HG02852 (cell line): ENCODE results near the gene PBRM1.
"Not testable (repeated sequence)": the region's sequence is repeated elsewhere in the genome, so short reads cannot be mapped to it uniquely, and the experiment has no call there.

Experiments used
- ATAC-seq: cut with Tn5 transposase; IDR thresholded peaks from one replicate; pipeline ENCODE4 v1.9.1; 2021; ENCODE audit warnings: mild to moderate bottlenecking, moderate library complexity; ENCODE audit not compliant: unreplicated experiment

PBRM1 gene

DNA sequence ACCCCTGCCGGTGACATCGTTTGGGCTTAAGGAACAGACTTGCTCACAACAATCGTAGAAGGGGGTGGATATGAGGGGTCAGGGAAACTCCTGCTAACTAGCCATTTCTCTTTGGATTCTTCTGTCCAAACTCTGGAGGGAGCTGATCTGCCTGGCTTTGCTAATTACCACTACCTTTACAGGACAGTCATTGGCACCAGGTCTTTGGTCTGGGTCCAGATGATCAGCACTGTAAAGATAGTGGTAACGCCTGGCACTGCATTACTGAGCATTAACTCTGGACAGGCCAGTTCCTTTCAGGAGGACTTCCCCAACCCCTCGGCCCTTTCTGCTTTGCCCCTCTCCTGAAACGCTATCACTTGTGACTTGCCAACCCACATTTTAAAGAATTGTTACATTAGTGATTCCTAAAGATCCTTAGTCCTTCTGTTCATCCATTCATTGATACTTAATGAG is 148.5 kb downstream of the PBRM1 start:
- no peak for ATAC-seq

DNA sequence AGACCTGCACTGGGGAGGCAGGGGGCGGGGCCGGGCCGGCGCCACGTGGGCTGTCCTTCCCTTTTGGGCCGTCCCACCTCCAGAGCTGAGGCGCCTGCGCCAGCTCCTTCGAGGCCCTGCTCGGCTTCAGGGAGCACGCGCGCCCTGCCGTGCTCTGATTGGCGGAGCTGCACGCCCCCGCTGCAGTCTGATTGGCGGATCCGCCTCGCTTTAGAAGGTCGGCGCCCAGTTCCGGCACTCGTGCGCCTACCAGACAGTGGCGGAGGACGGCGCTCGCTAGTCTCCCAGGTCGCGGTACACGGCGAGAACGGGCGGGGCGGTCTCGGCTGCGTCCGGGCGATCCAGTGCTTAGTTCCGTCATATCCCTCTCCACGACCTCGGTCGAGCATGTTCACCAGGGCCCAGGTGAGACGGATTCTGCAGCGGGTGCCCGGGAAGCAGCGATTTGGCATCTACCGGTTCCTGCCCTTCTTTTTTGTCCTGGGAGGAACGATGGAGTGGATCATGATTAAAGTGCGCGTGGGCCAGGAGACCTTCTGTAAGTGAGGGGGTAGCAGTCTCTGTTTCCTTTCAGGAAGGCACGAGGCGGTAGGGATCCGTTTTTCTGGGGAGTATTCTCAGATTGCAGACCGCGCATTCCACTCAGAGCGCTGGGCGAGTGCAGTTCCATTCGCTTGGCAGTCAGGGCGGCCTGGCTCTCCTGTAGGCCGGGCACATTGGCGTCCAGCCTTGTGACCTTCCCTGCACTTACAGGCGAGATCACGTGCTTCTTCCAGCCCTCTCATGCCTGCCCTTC is 149.1 kb downstream of the PBRM1 start, which contains the start of gene UQCC5:
UQCC5 (plus strand) TSS at position 237 of the 796 bp plus-strand sequence; CDS start at position 388, 151 bp downstream.
- ATAC-seq, result peak; percentile 80

DNA sequence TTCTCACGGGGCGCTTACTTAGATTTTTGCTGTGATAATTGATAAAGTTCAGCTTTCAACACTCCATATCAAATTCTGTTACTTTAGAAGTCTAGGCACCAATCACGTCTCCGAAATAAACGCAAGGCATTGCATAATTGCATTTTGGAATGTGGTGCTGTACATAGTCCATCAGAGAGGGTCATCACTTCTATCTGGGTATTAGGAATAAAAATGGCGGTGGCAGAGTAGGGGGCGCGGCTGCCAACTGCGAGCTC is 149.7 kb downstream of the PBRM1 start:
- no peak for ATAC-seq

DNA sequence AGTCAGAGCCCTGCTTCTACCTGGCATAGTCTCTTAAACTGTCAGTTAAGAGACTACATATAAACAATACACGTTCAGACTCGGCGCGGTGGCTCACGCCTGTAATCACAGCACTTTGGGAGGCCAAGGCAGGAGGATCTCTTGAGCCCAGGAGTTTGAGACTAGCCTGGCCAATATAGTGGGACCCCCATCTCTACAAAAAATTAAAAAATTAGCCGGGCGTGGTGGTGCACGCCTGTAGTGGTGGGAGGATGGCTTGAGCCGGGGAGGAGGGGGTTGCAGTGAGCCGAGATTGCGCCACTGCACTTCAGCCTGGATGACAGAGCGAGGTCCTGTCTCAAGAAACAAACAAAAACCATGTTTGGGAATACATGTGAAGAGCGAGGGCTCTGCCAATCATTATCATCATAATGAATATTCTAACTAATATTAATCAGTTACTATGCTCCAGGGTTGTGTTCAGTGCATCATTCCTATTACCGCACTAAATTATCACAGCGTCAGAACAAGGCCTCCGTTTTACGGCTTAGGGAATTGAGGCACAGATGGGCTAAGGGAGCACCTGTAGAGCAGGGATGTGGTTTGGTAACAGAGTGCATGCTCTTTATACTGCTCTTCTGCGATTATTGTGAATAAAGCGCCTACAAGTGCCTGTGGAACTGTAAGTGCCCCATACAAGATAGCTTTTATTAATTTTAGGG is 150.2 kb downstream of the PBRM1 start:
- no peak for ATAC-seq

DNA sequence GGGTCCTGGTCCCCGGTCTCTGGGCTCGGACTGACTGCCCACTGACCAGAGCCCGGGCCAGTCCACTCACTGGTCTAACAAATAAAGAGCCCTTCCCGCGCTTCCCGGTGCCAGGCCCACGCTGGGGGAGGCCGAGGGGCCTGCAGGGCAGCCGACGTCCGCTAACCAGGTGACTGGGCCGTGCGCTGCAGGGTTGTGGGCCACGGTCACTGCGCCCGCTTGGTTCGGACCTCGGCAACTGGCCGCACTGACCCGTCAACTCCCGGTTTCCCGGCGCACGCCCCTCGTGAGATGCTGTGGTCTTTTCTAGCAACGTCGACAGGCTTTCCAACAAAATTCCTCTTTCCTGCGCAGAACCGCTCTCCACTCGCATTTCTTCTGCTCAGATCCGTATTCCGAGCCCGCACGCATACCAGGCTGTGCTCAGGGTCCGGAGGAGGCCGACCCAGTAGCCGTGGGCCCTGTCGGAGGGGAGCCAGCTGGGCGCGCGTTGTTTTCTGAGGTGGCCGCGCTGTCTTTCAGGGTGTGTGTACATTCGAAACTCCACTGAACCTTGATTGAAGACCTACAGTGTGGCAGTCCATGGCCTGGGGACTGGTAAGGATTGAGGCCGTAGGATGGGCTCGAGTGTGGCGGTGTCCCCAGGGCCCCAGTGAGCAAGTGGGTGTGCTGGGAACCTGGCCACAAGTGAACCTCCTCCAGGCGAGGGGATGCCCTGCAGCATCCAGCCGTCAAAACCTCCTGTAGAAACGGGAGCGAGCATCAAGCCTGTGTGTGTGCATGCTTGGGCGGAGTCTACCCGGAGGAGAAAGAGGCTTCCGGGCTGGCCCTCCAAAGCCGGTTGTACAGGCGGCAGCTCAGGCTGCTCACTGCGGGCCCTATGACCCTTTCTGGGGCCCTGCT is 151.2 kb downstream of the PBRM1 start:
- ATAC-seq, result no peak

DNA sequence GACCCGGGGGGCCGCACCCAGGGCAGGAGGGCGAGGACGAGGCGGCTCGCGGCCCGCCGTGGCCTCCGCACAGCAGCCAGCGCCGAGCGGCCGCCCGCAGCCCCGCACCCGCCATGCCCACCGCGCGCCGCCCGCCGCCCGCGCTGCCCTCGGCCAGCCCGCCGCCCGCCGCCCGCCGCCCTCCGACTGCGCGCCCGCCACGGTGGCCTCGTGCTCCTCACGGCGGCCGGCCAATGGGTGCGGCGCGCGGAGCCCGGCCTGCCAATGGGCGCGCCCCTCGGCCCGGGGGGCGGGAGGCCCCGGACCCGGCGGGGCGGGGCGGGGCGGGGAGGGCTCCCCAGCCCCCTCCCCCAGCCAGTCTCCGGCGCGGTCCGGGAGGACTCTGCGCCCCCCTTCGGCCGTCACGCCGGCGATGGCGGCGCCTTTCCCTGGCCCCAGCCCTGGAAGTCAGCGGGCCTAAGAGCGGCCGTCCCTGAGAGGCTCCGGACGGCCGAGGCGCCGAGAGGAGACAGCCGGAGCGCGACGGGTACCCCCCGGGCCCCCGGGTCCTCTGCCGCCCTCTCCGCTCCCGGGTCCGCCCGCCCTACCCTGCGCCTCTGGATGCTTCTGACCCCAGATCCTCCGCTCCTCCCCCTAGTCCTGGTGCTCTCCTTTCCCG is 152.0 kb downstream of the PBRM1 start, which contains the start of gene NT5DC2:
NT5DC2 (minus strand) TSS at position 235 of the 658 bp plus-strand sequence; CDS start at position 115, 120 bp downstream.
- ATAC-seq, result peak; percentile 30

DNA sequence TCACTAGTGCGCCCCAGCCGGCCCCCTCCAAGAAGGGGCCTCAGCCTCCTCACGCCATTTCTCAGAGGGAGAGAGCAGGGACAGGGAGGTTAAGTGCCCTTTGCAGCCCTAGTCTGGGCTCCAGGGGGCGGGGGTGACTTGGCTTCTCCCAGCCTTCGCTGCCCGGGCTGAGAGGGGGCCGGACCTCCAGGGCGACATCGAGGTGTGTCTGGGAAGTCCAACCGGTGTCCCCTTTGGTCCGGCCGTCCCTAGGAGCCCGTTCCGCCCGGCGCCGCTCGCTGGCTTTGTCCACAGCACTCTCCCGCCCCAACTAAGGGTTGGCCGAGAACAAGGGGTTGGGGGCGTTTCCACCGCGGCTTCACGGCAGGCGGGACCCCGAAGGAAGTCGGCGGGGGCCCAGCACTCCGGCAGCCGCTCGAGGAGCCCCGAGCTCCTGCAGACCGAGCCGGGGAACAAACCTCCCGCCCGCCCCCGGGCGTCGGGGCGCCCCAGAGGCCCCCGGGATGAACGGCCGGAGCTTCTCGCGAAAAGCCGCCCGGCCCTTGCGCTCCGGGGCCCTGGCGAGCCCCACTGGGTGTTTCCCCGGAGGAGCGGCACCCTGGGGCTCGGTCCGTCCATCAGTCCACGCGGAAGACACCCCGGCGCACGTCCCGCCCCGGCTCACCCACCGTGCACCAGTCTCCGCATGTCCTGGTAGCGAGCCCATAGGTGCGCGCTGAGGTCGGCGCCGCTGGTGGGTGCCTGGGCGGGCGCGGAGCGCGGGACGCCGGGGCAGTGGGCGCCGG is 152.7 kb downstream of the PBRM1 start:
- no peak for ATAC-seq

DNA sequence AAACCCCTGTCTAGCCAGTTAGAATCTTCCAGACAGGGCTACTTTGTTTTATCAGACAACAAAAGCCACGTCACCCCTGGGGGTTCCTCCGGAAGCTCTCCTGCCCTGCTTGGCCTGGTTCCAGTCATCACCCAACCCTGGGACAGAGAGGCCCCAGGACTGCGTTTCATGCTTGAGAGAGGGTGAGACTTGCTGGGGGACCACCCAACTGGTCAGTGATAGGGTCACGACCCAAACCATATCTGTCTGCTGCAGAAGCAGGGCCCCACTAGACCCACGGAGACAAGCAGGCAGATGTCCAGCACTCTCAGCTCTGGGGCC is 153.2 kb downstream of the PBRM1 start:
- ATAC-seq, result no peak

DNA sequence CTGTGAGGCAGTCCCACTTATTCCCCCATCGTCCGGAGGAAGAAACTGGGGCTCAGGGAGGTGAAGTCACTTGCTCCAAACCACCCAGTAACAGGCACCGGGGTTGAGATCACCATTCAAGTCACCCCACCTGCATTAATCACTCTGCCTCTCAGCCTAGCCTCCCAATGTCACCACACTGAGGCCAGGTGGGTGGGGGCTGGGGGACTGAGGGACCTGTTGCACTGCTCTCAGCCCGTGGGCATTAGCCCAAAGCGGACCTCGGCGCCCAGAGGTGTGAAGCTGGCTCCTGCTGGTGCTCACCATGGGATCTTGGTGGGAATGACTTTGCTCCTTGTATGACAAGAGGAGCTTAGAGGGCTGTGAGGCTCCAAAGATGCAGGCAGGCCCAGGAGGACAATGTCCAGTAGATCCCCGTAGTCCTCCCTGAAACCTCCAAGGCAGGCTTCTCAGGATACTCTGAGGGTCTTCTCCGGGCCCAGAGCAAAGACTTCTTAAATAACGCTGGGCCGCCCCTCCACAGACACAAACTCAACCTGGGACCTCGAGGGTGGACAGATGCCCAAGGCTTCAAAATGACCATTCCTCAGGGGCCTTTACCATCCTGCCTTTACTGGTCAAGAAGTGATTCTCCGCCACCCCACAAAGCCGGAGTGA is 153.7 kb downstream of the PBRM1 start:
- ATAC-seq, result no peak

DNA sequence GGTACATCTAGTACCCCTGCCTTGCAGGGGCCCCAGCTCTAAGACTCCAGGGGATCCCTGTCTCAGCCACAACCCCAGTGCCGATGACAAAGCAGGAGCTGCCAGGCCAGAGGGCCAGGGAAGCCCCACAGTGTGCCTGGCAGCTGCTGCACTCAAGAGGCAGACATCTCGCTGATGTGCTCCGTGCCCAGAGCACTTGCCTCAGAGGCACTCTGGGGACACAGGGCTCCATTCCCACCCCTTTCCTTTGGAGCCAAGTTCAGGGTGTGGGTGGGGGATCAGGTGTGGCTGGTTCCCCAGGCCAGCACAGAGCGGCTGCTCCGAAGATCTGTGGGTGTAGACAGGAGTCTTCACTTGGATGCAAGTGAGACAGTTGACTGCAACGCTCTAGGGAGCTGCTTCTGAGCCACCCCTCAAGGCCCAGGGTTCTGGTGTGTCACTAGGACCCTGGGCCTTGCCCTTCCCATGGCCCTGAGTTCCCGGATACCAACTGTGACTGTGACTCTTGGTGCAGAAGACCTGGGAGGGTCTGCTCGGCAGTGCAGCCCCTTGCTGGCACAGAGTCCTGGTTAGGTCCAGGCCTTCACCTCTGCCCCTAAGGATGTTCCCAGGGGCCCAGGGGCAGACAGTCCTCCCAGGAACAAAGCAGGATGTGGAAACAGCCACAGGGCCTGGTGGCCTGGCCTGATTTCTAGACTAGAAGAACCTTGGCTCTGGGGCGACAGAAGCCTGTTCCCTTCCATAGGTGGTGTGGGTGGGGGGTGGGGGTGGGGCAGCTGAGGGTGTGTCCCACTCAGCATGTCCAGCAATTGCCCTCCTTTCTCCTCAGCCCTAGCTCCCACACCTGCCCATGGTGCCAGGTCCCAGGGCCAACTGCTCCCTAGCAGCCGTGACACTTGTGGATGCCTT is 154.5 kb downstream of the PBRM1 start:
- no peak for ATAC-seq

DNA sequence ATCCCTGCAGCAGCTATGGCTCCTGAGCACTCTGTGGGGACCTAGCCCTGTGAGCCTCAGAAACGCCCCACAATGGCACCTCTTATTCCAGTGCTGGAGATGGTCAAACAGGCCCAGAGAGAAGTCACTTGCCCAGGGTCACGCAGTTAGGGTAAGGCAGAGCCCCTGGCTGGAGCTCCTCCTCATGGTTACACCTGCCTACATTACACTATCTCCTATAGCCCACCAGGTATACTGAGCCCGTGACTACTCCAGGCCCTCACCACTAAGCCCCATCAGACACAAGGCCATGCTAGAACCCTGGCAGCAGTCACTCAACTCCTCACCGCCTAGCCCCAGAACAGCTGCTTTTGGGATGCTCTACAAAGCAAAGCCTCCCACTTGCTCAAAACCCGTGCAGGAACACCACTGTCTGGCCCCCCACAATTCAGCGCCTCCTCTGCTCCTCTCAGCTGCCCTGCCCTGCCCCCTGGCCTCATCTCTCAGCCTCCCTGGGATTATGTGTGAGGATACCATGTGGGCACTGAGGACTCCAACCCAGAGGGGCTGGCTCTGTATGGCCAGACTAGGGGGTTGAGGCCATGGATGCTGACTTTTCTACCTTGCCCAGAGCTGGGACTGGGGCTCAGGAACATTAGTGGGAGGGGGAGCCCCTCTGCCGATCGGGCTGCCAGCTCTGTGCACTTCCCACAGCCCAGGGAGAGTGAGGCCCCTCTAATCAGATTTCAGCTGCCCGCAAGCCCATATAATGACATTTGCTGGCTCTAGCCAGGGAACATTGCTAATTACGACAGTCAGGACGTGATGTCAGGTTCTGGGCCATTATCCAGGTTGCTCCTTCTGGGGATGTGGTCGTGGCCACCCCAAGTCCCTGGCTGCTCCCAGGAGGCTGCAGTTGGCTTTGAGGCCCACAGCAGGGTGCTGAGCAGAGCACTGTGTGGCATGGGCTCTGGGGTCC is 156.1 kb downstream of the PBRM1 start:
- ATAC-seq, result no peak

DNA sequence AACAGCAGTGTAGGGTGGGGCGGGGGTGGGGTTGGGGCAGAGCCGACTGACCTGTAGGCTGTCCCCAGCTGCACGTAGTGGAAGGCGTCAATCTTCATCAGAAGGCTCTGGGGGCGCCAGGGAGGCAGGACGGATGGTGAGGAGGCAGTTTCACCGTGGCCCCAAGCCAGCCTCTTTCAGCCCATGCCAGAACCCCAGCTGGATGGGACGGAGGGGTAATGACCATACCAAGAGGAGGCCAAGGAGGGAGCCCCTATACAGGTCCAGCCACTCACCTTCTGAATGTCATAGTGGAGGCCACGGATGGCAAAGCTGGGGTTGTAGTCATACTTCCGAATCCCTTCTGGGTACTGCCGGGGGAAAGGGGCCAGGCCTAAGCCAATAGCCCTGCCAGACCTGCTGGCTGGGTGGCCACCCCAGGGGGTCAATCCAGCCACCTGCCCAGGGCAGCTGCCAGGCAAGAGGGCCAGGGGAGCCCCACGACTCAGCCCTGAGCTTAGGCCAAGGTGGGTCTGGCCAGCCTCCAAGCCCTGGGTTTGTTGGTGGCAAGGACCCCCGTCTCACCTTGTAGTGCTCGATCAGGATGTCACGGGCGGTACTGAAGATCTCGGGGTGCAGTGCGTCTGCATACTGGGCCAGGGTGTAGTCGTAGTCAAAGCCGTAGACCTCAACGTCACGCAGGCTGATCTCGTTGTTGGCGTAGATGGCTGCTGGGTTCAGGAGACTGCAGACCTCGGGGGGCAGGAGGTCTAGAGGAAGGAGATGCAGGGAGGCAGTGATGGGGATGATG is 156.9 kb downstream of the PBRM1 start:
- no peak for ATAC-seq

DNA sequence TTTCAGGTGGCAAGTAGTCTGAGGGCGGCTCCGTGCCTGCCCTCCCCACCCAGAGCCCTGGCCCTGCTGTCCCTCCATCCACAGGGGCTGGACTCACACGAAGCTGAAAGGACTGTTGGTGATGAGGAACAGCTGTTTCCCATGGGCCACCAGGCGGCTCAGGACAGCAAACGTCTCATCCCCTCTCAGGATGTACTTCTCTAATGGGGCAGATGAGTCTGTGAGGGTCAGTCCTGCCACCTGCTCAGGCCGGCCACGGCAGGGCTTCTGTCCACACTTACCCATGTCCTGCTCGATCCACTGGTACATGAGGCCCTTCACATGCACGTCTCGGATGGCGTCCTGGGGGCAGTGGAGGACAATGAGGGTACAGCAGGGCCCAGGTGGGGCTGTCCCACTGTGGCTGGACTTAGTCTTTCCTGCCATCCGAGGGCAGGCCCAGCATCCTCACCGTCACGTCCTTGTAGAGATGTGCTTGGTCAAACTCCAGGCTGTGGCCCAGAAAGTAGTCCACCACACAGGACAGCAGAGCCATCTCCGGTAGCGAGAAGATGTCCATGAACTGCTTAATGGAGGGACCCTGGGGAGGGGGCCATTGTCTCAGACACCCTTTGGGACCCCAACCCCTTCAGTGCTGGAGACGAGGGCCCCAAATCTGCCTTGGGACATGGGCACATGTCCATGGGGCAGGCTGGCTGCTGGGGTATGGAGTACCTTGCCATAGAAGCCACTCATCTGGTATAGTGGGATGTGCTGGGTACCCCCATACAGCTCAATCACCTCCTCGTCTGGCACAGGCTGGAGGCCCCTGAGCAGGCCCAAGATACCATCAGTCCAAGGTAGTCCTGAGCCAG is 157.8 kb downstream of the PBRM1 start:
- ATAC-seq, result no peak

DNA sequence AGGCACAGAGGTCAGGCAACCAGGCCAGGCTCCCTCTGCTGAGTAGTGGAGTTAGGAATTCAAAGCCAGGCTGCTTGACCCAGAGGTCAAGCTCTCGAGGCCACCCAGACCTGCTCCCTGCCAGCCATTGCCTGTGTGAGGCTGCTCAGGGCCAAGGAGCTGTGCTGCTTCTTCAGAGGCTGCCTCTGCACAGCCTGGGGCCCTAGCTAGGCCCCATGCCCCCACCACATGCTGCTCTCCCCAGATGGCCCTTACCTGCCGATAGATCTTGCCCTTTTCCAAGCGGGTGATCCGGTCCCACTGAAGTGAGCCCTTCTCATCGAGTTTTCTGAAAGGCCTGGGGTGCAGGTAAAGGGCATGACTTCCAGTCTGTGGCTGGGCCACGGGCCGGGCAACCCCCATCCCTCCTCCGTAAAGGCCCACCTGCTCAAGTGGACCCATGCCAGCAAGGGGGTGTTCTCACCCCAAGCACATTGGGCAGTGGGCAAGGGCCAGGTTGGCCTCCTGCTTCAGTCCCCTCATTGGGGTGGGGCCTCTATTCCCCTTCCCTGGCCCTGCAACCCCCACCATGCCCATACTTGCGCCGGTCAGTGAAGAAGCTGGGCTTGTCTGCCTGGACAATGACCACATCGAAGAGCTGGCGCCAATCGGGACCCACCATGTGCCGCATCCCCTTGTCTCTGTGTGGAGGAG is 158.5 kb downstream of the PBRM1 start:
- ATAC-seq, result no peak

DNA sequence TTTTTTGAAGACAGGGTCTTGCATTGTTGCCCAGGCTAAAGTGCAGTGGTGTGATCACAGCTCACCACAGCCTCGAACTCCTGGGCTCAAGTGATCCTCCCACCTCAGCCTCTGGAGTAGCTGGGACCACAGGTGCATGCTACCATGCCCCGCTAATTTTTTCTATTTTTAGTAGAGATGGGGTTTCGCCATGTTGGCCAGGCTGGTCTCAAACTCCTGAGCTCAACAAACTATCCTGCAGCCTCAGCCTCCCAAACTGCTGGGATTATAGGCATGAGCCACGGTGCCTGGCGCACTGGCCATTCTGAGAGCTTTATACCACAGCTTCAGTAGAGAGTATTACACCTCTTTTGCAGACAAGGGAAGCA is 159.1 kb downstream of the PBRM1 start:
- not testable (repeated sequence) for ATAC-seq
